MM.1S (cell line): ENCODE results near the gene PTMS.

Experiments used
- DNase-seq: peaks from one replicate; pipeline ENCODE4 v3.0.0-alpha.2; 2015
- H2AFZ ChIP-seq: fragments of 300-600 bp; sonication (generic); 2 replicates; pipeline ENCODE4 v1.6.0; 2016; ENCODE audit warnings: antibody characterized with exemption, low read length
- H3F3A ChIP-seq: fragments of 300-600 bp; sonication (generic); 2 replicates; pipeline ENCODE4 v1.6.1; 2016; ENCODE audit warnings: mild to moderate bottlenecking, antibody characterized with exemption, low read length, moderate library complexity, mixed read lengths; ENCODE audit not compliant: insufficient read depth
- H3K27ac ChIP-seq: fragments of 300-600 bp; sonication (generic); 2 replicates; pipeline ENCODE4 v1.5.1; 2016; ENCODE audit warnings: mild to moderate bottlenecking, low read length
- H3K27me3 ChIP-seq: fragments of 300-600 bp; sonication (generic); replicated peaks from 2 replicates; pipeline ENCODE4 v1.6.0; 2016; ENCODE audit warnings: low read length; ENCODE audit not compliant: insufficient read depth
- H3K36me3 ChIP-seq: fragments of 300-600 bp; sonication (generic); replicated peaks from 2 replicates; pipeline ENCODE4 v1.6.1; 2016; ENCODE audit warnings: mild to moderate bottlenecking, low read length, mixed read lengths; ENCODE audit not compliant: insufficient read depth
- H3K4me1 ChIP-seq: fragments of 300-600 bp; sonication (generic); 2 replicates; pipeline ENCODE4 v1.6.1; 2016; ENCODE audit warnings: low read length, mixed read lengths
- H3K4me2 ChIP-seq: fragments of 300-600 bp; sonication (generic); 2 replicates; pipeline ENCODE4 v1.6.0; 2016; ENCODE audit warnings: low read depth, low read length
- H3K4me3 ChIP-seq: fragments of 300-600 bp; sonication (generic); 2 replicates; pipeline ENCODE4 v1.5.1; 2016; ENCODE audit warnings: low read length, mixed read lengths
- H3K79me2 ChIP-seq: fragments of 300-600 bp; sonication (generic); 2 replicates; pipeline ENCODE4 v1.6.1; 2016; ENCODE audit warnings: mixed run types, low read length, mixed read lengths
- H3K9ac ChIP-seq: fragments of 300-600 bp; sonication (generic); 2 replicates; pipeline ENCODE4 v1.6.1; 2016; ENCODE audit warnings: low read length, mixed read lengths
- H3K9me2 ChIP-seq: fragments of 300-600 bp; sonication (generic); replicated peaks from 2 replicates; pipeline ENCODE4 v1.6.1; 2016; ENCODE audit warnings: mild to moderate bottlenecking, low read length, mixed read lengths; ENCODE audit not compliant: insufficient read depth
- H3K9me3 ChIP-seq: fragments of 300-600 bp; sonication (generic); replicated peaks from 2 replicates; pipeline ENCODE4 v1.6.1; 2016; ENCODE audit warnings: mild to moderate bottlenecking, low read length, mixed read lengths; ENCODE audit not compliant: insufficient read depth
- H4K20me1 ChIP-seq: fragments of 300-600 bp; sonication (generic); 2 replicates; pipeline ENCODE4 v1.6.1; 2016; ENCODE audit warnings: mild to moderate bottlenecking, low read length, moderate library complexity, mixed read lengths; ENCODE audit not compliant: insufficient read depth
- CTCF ChIP-seq: fragments of 300-600 bp; sonication (generic); IDR thresholded peaks from 2 replicates; pipeline ENCODE4 v1.5.1; 2016; ENCODE audit warnings: antibody characterized with exemption, low read length, mixed read lengths
- EZH2 ChIP-seq: fragments of 300-600 bp; sonication (generic); optimal IDR thresholded peaks from 2 replicates; pipeline ENCODE3; 2017; ENCODE audit warnings: low read depth, mild to moderate bottlenecking, antibody characterized with exemption, low read length, mixed read lengths
- EZH2phosphoT487 ChIP-seq: fragments of 300-600 bp; sonication (generic); IDR thresholded peaks from 2 replicates; pipeline ENCODE4 v1.6.1; 2018; ENCODE audit warnings: antibody characterized with exemption, low read length

PTMS gene

GRCh38 chr12:6757028-6757690, 9.0 kb upstream of the PTMS start:
- Histone ChIP-seq H3K79me2 (peaks cover 7% of the 10 kb centered on the region), H3K4me2 (no peak overlapping the region), H3F3A (peaks cover 8% of the 10 kb centered on the region; the same call in 1 of the 2 replicates), H3K4me1 (peaks cover 15% of the 10 kb centered on the region), H3K9me3 (no peaks in the 10 kb centered on the region), H3K4me3 (no peak overlapping the region), H2AFZ (no peak overlapping the region), H3K27ac (no peak overlapping the region), H3K36me3 (no peaks in the 10 kb centered on the region), H4K20me1 (no peaks in the 10 kb centered on the region), H3K9me2 (no peaks in the 10 kb centered on the region), H3K27me3 (no peaks in the 10 kb centered on the region), H3K9ac (no peak overlapping the region)
- DNase-seq, result no peak
- no peak for TF ChIP-seq EZH2phosphoT487
- TF ChIP-seq EZH2, result no peak
- TF ChIP-seq CTCF, result no peak

GRCh38 chr12:6758506-6759095, 7.6 kb upstream of the PTMS start:
- H3K27me3 ChIP-seq, result no peaks in the 10 kb centered on the region
- H3K9me3 ChIP-seq, result no peaks in the 10 kb centered on the region
- peak; percentile 30 for DNase-seq
- no peaks in the 10 kb centered on the region for H4K20me1 ChIP-seq
- H3K4me2 ChIP-seq, result peak overlapping the region; percentile 24; the same call in 1 of the 2 replicates
- no peak overlapping the region for H3K4me3 ChIP-seq
- H2AFZ ChIP-seq, result peak overlapping the region; percentile 30; the same call in 1 of the 2 replicates
- peaks cover 14% of the 10 kb centered on the region for H3K4me1 ChIP-seq
- no peak for TF ChIP-seq EZH2
- TF ChIP-seq EZH2phosphoT487, result no peak
- no peak for TF ChIP-seq CTCF
- no peaks in the 10 kb centered on the region for H3K36me3 ChIP-seq
- H3K79me2 ChIP-seq, result no peaks in the 10 kb centered on the region
- H3K9me2 ChIP-seq, result no peaks in the 10 kb centered on the region
- H3K27ac ChIP-seq, result no peak overlapping the region
- H3K9ac ChIP-seq, result no peak overlapping the region
- peaks cover 8% of the 10 kb centered on the region; the same call in 1 of the 2 replicates for H3F3A ChIP-seq

- Histone ChIP-seq H3K4me3 (no peak overlapping the region), H2AFZ (no peak overlapping the region), H3K36me3 (no peaks in the 10 kb centered on the region), H3K9me3 (no peaks in the 10 kb centered on the region), H4K20me1 (no peaks in the 10 kb centered on the region), H3K27ac (no peak overlapping the region), H3K27me3 (peaks cover 2% of the 10 kb centered on the region; the same call in 1 of the 2 replicates), H3K9me2 (no peaks in the 10 kb centered on the region), H3K4me2 (no peak overlapping the region), H3F3A (peaks cover 4% of the 10 kb centered on the region; the same call in 1 of the 2 replicates), H3K79me2 (no peaks in the 10 kb centered on the region), H3K4me1 (peaks cover 18% of the 10 kb centered on the region), H3K9ac (no peak overlapping the region)
- TF ChIP-seq EZH2phosphoT487 (no peak), CTCF (no peak), EZH2 (no peak)
- no peak for DNase-seq
These were observed 6.4 kb upstream of the PTMS start for GRCh38 chr12:6759741-6760140.
